GM23338 (cell line): ENCODE results near the gene SAMHD1. TPM values are rescaled to one million over a fixed set of nuclear protein-coding genes. Genes with fewer than 3 reads are reported as not detected.

Source experiments
- CTCF ChIP-seq, 2 experiments: fragments of 200-600 bp in 1 of 2; sonication (generic) in 1 of 2; conservative IDR thresholded peaks; 2 replicates each; pipeline versions ENCODE4 v1.5.1 to v1.6.1; 2016 to 2017; ENCODE audit warnings: antibody characterized with exemption in 2 of 2, low read depth in 2 of 2, mild to moderate bottlenecking in 2 of 2, moderate library complexity in 1 of 2
- ETS1 ChIP-seq: IDR thresholded peaks from 2 replicates; pipeline ENCODE4 v1.6.1; 2016; ENCODE audit warnings: antibody characterized with exemption
- EZH2phosphoT487 ChIP-seq: fragments of 200-600 bp; sonication (generic); IDR thresholded peaks from one replicate; pipeline ENCODE4 v1.8.1; 2018; ENCODE audit warnings: antibody characterized with exemption; ENCODE audit not compliant: unreplicated experiment
- JUNB ChIP-seq: IDR thresholded peaks from one replicate; pipeline ENCODE4 v1.6.1; 2016; ENCODE audit warnings: antibody characterized with exemption; ENCODE audit not compliant: unreplicated experiment
- POLR2AphosphoS5 ChIP-seq: IDR thresholded peaks from 2 replicates; pipeline ENCODE4 v1.6.1; 2016; ENCODE audit warnings: antibody characterized with exemption, low read depth
- STAT1 ChIP-seq: IDR thresholded peaks from one replicate; pipeline ENCODE4 v1.6.1; 2016; ENCODE audit warnings: antibody characterized with exemption; ENCODE audit not compliant: unreplicated experiment
- ZNF114 ChIP-seq: fragments of 250-450 bp; sonication (Bioruptor Pico); IDR thresholded peaks from 2 replicates; pipeline ENCODE4 v1.5.0; 2020; ENCODE audit warnings: mild to moderate bottlenecking, moderate library complexity
- ZNF331 ChIP-seq: fragments of 250-450 bp; sonication (Bioruptor Pico); IDR thresholded peaks from 2 replicates; pipeline ENCODE4 v1.5.0; 2020; ENCODE audit warnings: low read depth, mild to moderate bottlenecking, moderate library complexity
- ZNF462 ChIP-seq: fragments of 250-450 bp; sonication (Bioruptor Pico); IDR thresholded peaks from 2 replicates; pipeline ENCODE4 v1.5.0; 2020; ENCODE audit warnings: mild to moderate bottlenecking, moderate library complexity
- polyA plus RNA-seq: library from polyadenylated mRNA; unstranded; fragments of >200 nt; fragmentation: Nextera tagmentation; extraction: Ambion mirVana; gene quantifications from 2 replicates; pipeline ENCODE4 v1.2.1, GENCODE V29; 2016
- total RNA-seq: library from RNA; depleted of rRNA; stranded (reverse); fragments of >200 nt; shearing (Covaris generic); gene quantifications from 2 replicates; pipeline ENCODE4 v1.2.3, GENCODE V29; 2014

The SAMHD1 gene
- total and polyA plus RNA-seq, 2 experiments from 2014 or later, result 21.9 to 45.4 TPM

GRCh38 chr20:36895036-36895435, 56.5 kb downstream of the SAMHD1 start (continued):
- TF ChIP-seq ZNF462 (CRISPR knock-in tag) (no peak), POLR2AphosphoS5 (no peak), ZNF114 (CRISPR knock-in tag) (no peak), EZH2phosphoT487 (no peak), CTCF (conservative IDR thresholded peaks at IDR 0.05; ENCODE audit: low read depth in 2 of 2) (no peak), ZNF331 (CRISPR knock-in tag) (no peak), STAT1 (no peak), JUNB (no peak), ETS1 (no peak)
